ENCODE results near the gene R3HDM1. TPM values are rescaled to one million over a fixed set of nuclear protein-coding genes. Genes with fewer than 3 reads are reported as not detected.
"Not testable (repeated sequence)": the region's sequence is repeated elsewhere in the genome, so short reads cannot be mapped to it uniquely, and the experiment has no call there.

R3HDM1 gene
- total RNA-seq, 4 donors from 2014 or later: 15.9 to 88.3 (median 25.0) TPM

DNA sequence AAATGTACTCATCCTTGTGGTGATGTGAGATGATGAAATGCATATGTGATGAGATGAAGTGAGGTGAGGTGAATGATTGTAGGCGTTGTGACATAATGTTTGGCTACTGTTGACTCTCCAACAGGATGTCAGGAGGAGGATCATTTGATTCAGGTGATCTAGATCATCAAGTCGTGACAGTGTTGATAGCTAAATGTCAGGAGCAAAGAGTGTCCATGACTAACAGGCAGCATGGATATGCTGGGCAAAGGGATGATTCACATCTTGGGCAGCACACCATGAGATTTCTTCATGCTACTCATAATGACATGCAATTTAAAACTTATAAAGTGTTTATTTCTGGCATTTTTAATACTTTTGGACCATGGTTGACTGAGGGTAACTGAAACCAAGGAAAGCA lies 170.2 kb downstream of the R3HDM1 start:
- TF ChIP-seq, protein P1, sequence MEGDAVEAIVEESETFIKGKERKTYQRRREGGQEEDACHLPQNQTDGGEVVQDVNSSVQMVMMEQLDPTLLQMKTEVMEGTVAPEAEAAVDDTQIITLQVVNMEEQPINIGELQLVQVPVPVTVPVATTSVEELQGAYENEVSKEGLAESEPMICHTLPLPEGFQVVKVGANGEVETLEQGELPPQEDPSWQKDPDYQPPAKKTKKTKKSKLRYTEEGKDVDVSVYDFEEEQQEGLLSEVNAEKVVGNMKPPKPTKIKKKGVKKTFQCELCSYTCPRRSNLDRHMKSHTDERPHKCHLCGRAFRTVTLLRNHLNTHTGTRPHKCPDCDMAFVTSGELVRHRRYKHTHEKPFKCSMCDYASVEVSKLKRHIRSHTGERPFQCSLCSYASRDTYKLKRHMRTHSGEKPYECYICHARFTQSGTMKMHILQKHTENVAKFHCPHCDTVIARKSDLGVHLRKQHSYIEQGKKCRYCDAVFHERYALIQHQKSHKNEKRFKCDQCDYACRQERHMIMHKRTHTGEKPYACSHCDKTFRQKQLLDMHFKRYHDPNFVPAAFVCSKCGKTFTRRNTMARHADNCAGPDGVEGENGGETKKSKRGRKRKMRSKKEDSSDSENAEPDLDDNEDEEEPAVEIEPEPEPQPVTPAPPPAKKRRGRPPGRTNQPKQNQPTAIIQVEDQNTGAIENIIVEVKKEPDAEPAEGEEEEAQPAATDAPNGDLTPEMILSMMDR (IDR thresholded peaks at IDR 0.05): no peak
- TF ChIP-seq POLR2A (IDR thresholded peaks at IDR 0.05): no peak
- H3K27ac ChIP-seq: no peak overlapping the region

DNA sequence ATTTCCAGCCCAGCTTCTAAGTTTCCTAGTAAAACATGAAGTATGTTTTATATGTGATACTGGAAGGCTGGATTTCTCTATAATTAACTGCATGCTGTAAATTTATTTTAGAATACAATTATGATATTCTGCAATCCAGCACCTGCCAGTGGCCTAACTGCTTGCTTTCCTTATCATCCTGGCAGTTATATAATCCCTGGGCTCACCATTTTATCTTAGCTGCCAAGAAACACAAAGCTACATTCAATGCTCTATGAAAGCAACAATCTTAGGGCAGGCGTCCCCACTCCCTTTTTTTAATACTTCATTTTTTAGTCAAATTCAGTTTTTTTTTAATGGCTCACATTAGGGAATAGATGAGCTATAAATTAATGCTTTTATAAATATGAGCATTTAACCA lies 172.0 kb downstream of the R3HDM1 start:
- no peak overlapping the region for H3K4me3 ChIP-seq
- no peaks in the 10 kb centered on the region for H3K9me3 ChIP-seq
- TF ChIP-seq POLR2A (IDR thresholded peaks at IDR 0.05): no peak
- TF ChIP-seq, protein P1 (IDR thresholded peaks at IDR 0.05): no peak
- H3K27me3 ChIP-seq: no peaks in the 10 kb centered on the region
- H3K4me1 ChIP-seq: no peaks in the 10 kb centered on the region
- DNase-seq: no peak
- H3K27ac ChIP-seq: no peak overlapping the region
- H3K36me3 ChIP-seq: no peaks in the 10 kb centered on the region

More for the DNA sequence above, 170.2 kb downstream of the R3HDM1 start:
- Histone ChIP-seq H3K36me3 (no peaks in the 10 kb centered on the region), H3K4me3 (no peak overlapping the region), H3K27me3 (no peaks in the 10 kb centered on the region), H3K4me1 (no peaks in the 10 kb centered on the region), H3K9me3 (no peaks in the 10 kb centered on the region)
- no peak for DNase-seq

DNA sequence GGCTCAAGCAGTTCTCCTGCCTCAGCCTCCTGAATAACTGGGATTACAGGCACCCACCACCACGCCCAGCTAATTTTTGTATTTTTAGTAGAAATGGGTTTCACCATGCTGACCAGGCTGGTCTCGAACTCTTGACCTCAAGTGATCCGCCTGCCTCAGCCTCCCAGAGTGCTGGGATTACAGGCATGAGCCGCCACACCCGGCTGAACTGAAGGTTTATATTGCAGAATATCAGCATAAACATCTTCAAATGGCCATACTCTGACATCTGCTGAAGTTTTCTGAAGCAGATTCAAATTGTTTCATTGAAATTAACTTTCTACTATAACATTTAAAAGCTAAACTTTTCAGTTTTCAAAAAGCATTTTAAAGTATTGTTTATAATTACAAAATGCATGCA lies 172.8 kb downstream of the R3HDM1 start:
- not testable (repeated sequence) for H3K27ac ChIP-seq, H3K36me3 ChIP-seq, H3K27me3 ChIP-seq, H3K9me3 ChIP-seq, H3K4me1 ChIP-seq, H3K4me3 ChIP-seq, DNase-seq

DNA sequence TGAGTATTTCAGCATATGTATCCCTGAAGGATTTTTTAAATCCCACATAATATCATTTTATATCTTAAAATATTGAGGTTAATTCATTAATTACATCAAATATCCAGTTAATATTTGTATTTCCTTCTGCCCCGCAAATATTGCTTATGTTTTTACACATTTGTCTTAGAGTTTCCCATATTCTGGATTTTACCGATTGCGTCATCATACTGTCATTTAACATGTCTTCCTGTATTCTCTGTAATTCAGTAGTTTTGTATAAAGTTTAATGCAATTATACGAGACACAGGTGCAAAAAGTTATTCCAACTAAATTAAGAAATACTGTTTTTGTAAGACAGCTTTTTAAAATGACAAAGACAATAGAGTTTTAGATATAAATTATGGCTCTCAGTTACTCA lies 176.9 kb downstream of the R3HDM1 start:
- DNase-seq: no peak
- Histone ChIP-seq H3K27me3 (no peaks in the 10 kb centered on the region), H3K4me3 (no peak overlapping the region), H3K9me3 (no peaks in the 10 kb centered on the region), H3K36me3 (no peaks in the 10 kb centered on the region), H3K27ac (no peak overlapping the region), H3K4me1 (no peaks in the 10 kb centered on the region)
- TF ChIP-seq POLR2A (IDR thresholded peaks at IDR 0.05): no peak

- TF ChIP-seq POLR2A (IDR thresholded peaks at IDR 0.05): no peak
- TF ChIP-seq, protein P1 (IDR thresholded peaks at IDR 0.05): peak; percentile 75 to 90 (median 82)
Measured at GRCh38 chr2:135709992-135710391, 178.7 kb downstream of the R3HDM1 start.

GRCh38 chr2:135715086-135715485 lies 183.8 kb downstream of the R3HDM1 start:
- DNase-seq, H3K27ac ChIP-seq, H3K9me3 ChIP-seq, H3K27me3 ChIP-seq, H3K4me3 ChIP-seq, H3K4me1 ChIP-seq: not testable (repeated sequence)
- peaks cover 0 to 25% (median 0%) of the 10 kb centered on the region in 3 donors for H3K36me3 ChIP-seq

More at GRCh38 chr2:135709992-135710391, 178.7 kb downstream of the R3HDM1 start:
- Histone ChIP-seq H3K4me1 (no peaks in the 10 kb centered on the region), H3K27me3 (no peaks in the 10 kb centered on the region), H3K27ac (no peak overlapping the region), H3K4me3 (no peak overlapping the region), H3K36me3 (no peaks in the 10 kb centered on the region), H3K9me3 (no peaks in the 10 kb centered on the region)
- peak; percentile 46 to 83 (median 66) for DNase-seq

- peaks cover 0 to 9% (median 0%) of the 10 kb centered on the region in 3 donors for H3K36me3 ChIP-seq
- no peaks in the 10 kb centered on the region for H3K9me3 ChIP-seq
- no peak for TF ChIP-seq POLR2A (IDR thresholded peaks at IDR 0.05)
- TF ChIP-seq, protein P1 (IDR thresholded peaks at IDR 0.05): no peak
- no peaks in the 10 kb centered on the region for H3K4me1 ChIP-seq
- H3K27me3 ChIP-seq: no peaks in the 10 kb centered on the region
- H3K4me3 ChIP-seq: no peak overlapping the region
- no peak overlapping the region for H3K27ac ChIP-seq
- DNase-seq: no peak
Measured at GRCh38 chr2:135728064-135728743, 196.9 kb downstream of the R3HDM1 start.
